H9 (cell line): ENCODE results near the gene RBKS. TPM values are rescaled to one million over a fixed set of nuclear protein-coding genes. Genes with fewer than 3 reads are reported as not detected.

Experiments used
- DNase-seq: peaks from one replicate; pipeline ENCODE4 v3.0.0-alpha.2; 2017
- H2AFZ ChIP-seq: one replicate; pipeline ENCODE4 v1.6.1; 2013; ENCODE audit warnings: mild to moderate bottlenecking, low read length, control low read depth, moderate library complexity
- H2AK5ac ChIP-seq: 2 replicates; pipeline ENCODE4 v1.6.1; 2013; ENCODE audit warnings: low read length, control low read depth, mixed read lengths; ENCODE audit not compliant: insufficient read length
- H2BK120ac ChIP-seq: one replicate; pipeline ENCODE4 v1.6.1; 2013; ENCODE audit warnings: low read depth, mild to moderate bottlenecking, low read length, control low read depth, inconsistent platforms; ENCODE audit not compliant: poor library complexity, severe bottlenecking
- H2BK12ac ChIP-seq: 2 replicates; pipeline ENCODE4 v1.6.1; 2013; ENCODE audit warnings: low read length, control low read depth, mixed read lengths, low read depth; ENCODE audit not compliant: insufficient read length
- H2BK15ac ChIP-seq: 2 replicates; pipeline ENCODE4 v1.6.1; 2013; ENCODE audit warnings: low read depth, low read length, control low read depth
- H2BK20ac ChIP-seq: one replicate; pipeline ENCODE4 v1.6.1; 2013; ENCODE audit warnings: low read depth, mild to moderate bottlenecking, low read length, control low read depth, inconsistent platforms; ENCODE audit not compliant: poor library complexity, severe bottlenecking
- H2BK5ac ChIP-seq: 2 replicates; pipeline ENCODE4 v1.6.1; 2013; ENCODE audit warnings: low read length, control low read depth, mixed read lengths; ENCODE audit not compliant: insufficient read length
- H3K14ac ChIP-seq: 2 replicates; pipeline ENCODE4 v1.6.1; 2013; ENCODE audit warnings: low read length, control low read depth; ENCODE audit not compliant: insufficient read depth
- H3K18ac ChIP-seq: 2 replicates; pipeline ENCODE4 v1.6.1; 2013; ENCODE audit warnings: low read depth, mild to moderate bottlenecking, mixed read lengths, low read length, control low read depth; ENCODE audit not compliant: insufficient read length
- H3K23ac ChIP-seq: 2 replicates; pipeline ENCODE4 v1.6.1; 2013; ENCODE audit warnings: low read length, control low read depth, mixed read lengths, low read depth; ENCODE audit not compliant: insufficient read length
- H3K23me2 ChIP-seq: 2 replicates; pipeline ENCODE4 v1.6.1; 2013; ENCODE audit warnings: low read depth, mild to moderate bottlenecking, mixed read lengths, low read length, control low read depth; ENCODE audit not compliant: insufficient read length, poor library complexity, severe bottlenecking
- H3K27ac ChIP-seq: 2 replicates; pipeline ENCODE4 v1.5.1; 2013; ENCODE audit warnings: low read length, control low read depth, mixed read lengths, low read depth; ENCODE audit not compliant: insufficient read length
- H3K27me3 ChIP-seq: 2 replicates; pipeline ENCODE4 v1.6.1; 2013; ENCODE audit warnings: low read length, control low read depth, inconsistent platforms; ENCODE audit not compliant: insufficient read depth
- H3K4ac ChIP-seq: 2 replicates; pipeline ENCODE4 v1.6.1; 2013; ENCODE audit warnings: low read depth, mild to moderate bottlenecking, control low read depth, inconsistent platforms, low read length, moderate library complexity
- H3K4me1 ChIP-seq: 2 replicates; pipeline ENCODE4 v1.6.1; 2013; ENCODE audit warnings: low read length, control low read depth, inconsistent platforms; ENCODE audit not compliant: insufficient read depth
- H3K4me2 ChIP-seq: 2 replicates; pipeline ENCODE4 v1.6.1; 2013; ENCODE audit warnings: low read length, control low read depth, mixed read lengths; ENCODE audit not compliant: insufficient read length, insufficient read depth
- H3K56ac ChIP-seq: 2 replicates; pipeline ENCODE4 v1.6.1; 2013; ENCODE audit warnings: low read depth, mild to moderate bottlenecking, mixed read lengths, low read length, control low read depth; ENCODE audit not compliant: insufficient read length
- H3K79me1 ChIP-seq: 2 replicates; pipeline ENCODE4 v1.6.1; 2013; ENCODE audit warnings: low read depth, mild to moderate bottlenecking, moderate library complexity, low read length, control low read depth, inconsistent platforms; ENCODE audit not compliant: insufficient read depth, poor library complexity, severe bottlenecking
- H3K79me2 ChIP-seq: 2 replicates; pipeline ENCODE4 v1.6.1; 2013; ENCODE audit warnings: low read length, control low read depth, inconsistent platforms; ENCODE audit not compliant: insufficient read depth
- H3K9ac ChIP-seq: 2 replicates; pipeline ENCODE4 v1.6.1; 2013; ENCODE audit warnings: low read length, control low read depth, mixed read lengths; ENCODE audit not compliant: insufficient read length; ENCODE audit errors: extremely low read depth
- H3K9me3 ChIP-seq: one replicate; pipeline ENCODE4 v1.6.1; 2013; ENCODE audit warnings: low read depth, low read length, inconsistent platforms; ENCODE audit not compliant: control insufficient read depth
- H3T11ph ChIP-seq: one replicate; pipeline ENCODE4 v1.6.1; 2013; ENCODE audit warnings: mild to moderate bottlenecking, low read length, control low read depth, inconsistent platforms
- H4K20me1 ChIP-seq: one replicate; pipeline ENCODE4 v1.6.1; 2013; ENCODE audit not compliant: control insufficient read depth, insufficient read length, insufficient read depth
- H4K5ac ChIP-seq: 2 replicates; pipeline ENCODE4 v1.6.1; 2013; ENCODE audit warnings: low read depth, mild to moderate bottlenecking, mixed read lengths, low read length, control low read depth; ENCODE audit not compliant: insufficient read length
- H4K8ac ChIP-seq: replicated peaks from 2 replicates; pipeline ENCODE4 v1.6.1; 2013; ENCODE audit warnings: low read length, control low read depth, mixed read lengths, low read depth; ENCODE audit not compliant: insufficient read length
- H4K91ac ChIP-seq: 2 replicates; pipeline ENCODE4 v1.6.1; 2013; ENCODE audit warnings: low read depth, mild to moderate bottlenecking, moderate library complexity, mixed read lengths, low read length, control low read depth; ENCODE audit not compliant: insufficient read length
- H3K27ac Mint-ChIP-seq, 3 experiments: 2 replicates in 2 of 3; 3 replicates in 1 of 3; pipeline ENCODE4 v1.8.0; 2020 to 2021; ENCODE audit warnings: mixed read lengths in 3 of 3, mild to moderate bottlenecking in 1 of 3, moderate library complexity in 1 of 3
- H3K27me3 Mint-ChIP-seq: 2 replicates; pipeline ENCODE4 v1.8.0; 2021; ENCODE audit warnings: low read depth, mild to moderate bottlenecking, moderate library complexity, mixed read lengths
- H3K36me3 Mint-ChIP-seq, 3 experiments: 2 replicates in 2 of 3; 3 replicates in 1 of 3; pipeline ENCODE4 v1.8.0; 2020 to 2021; ENCODE audit warnings: low read depth in 3 of 3, mixed read lengths in 3 of 3; ENCODE audit not compliant: insufficient read depth in 1 of 3
- H3K4me1 Mint-ChIP-seq, 2 experiments: 2 replicates each; pipeline ENCODE4 v1.8.0; 2020; ENCODE audit warnings: mixed read lengths in 2 of 2
- H3K4me3 Mint-ChIP-seq, 2 experiments: 2 replicates in 1 of 2; 3 replicates in 1 of 2; pipeline ENCODE4 v1.8.0; 2020 to 2021; ENCODE audit warnings: mild to moderate bottlenecking in 2 of 2, mixed read lengths in 2 of 2, moderate library complexity in 1 of 2
- H3K9me3 Mint-ChIP-seq, 2 experiments: 2 replicates in 1 of 2; 3 replicates in 1 of 2; pipeline ENCODE4 v1.8.0; 2020; ENCODE audit warnings: mild to moderate bottlenecking in 2 of 2, mixed read lengths in 2 of 2, moderate library complexity in 1 of 2
- CTCF ChIP-seq: fragments of 200-600 bp; sonication (generic); conservative IDR thresholded peaks from 3 replicates; pipeline ENCODE4 v1.8.0; 2021; ENCODE audit warnings: antibody characterized with exemption, mild to moderate bottlenecking
- total RNA-seq: library from RNA; stranded (reverse); gene quantifications from 2 replicates; pipeline ENCODE4 v1.2.1, GENCODE V29; 2021

Gene RBKS
- total RNA-seq, 1 experiment from 2014 or later, result 2.3 TPM

- H2BK20ac ChIP-seq, result no peak overlapping the region
- H3K4ac ChIP-seq, result no peak overlapping the region
- no peak overlapping the region for H2AFZ ChIP-seq
- H2AK5ac ChIP-seq, result no peak overlapping the region
- no peaks in the 10 kb centered on the region for H3K79me1 ChIP-seq
- no peak overlapping the region for H2BK120ac ChIP-seq
- no peak for TF ChIP-seq CTCF
- H3K14ac ChIP-seq, result no peak overlapping the region
- H3K9ac ChIP-seq, result no peak overlapping the region
- H3K18ac ChIP-seq, result no peak overlapping the region
- no peaks in the 10 kb centered on the region for H3K4me1 Mint-ChIP-seq
- no peak overlapping the region for H3K4me3 Mint-ChIP-seq
- H3K27me3 ChIP-seq, result no peaks in the 10 kb centered on the region
- no peak overlapping the region for H4K91ac ChIP-seq
- H3K27me3 Mint-ChIP-seq, result no peaks in the 10 kb centered on the region
- H3K9me3 Mint-ChIP-seq, result no peaks in the 10 kb centered on the region
- H2BK5ac ChIP-seq, result no peak overlapping the region
- DNase-seq, result no peak
- H4K5ac ChIP-seq, result no peak overlapping the region
- H2BK12ac ChIP-seq, result no peak overlapping the region
- no peak overlapping the region for H2BK15ac ChIP-seq
- H3K27ac ChIP-seq, result no peak overlapping the region
- H3K56ac ChIP-seq, result no peak overlapping the region
- no peaks in the 10 kb centered on the region for H3K79me2 ChIP-seq
- H3K27ac Mint-ChIP-seq, result no peak overlapping the region
- no peak overlapping the region for H3K23ac ChIP-seq
- H4K8ac ChIP-seq, result no peak overlapping the region
- no peaks in the 10 kb centered on the region for H4K20me1 ChIP-seq
- H3K36me3 Mint-ChIP-seq, result peaks cover 0 to 17% (median 5%) of the 10 kb centered on the region in 3 experiments; a peak in 4 of 7 replicates
- H3K9me3 ChIP-seq, result no peaks in the 10 kb centered on the region
- H3K4me1 ChIP-seq, result no peaks in the 10 kb centered on the region
- H3T11ph ChIP-seq, result no peak overlapping the region
- no peaks in the 10 kb centered on the region for H3K23me2 ChIP-seq
- H3K4me2 ChIP-seq, result no peak overlapping the region
Measured at GRCh38 chr2:27897717-27898116, 7.5 kb upstream of the RBKS start.
